K562 (cell line): ENCODE data around the gene AMFR. TPM values are rescaled to one million over a fixed set of nuclear protein-coding genes. Genes with fewer than 3 reads are reported as not detected.

Source experiments
- ARID1B ChIP-seq: fragments of 450-650 bp; IDR thresholded peaks from 2 replicates; pipeline ENCODE4 v1.6.1; 2016; ENCODE audit warnings: antibody characterized with exemption, mild to moderate bottlenecking, inconsistent platforms
- E2F8 ChIP-seq: fragments of 450-650 bp; IDR thresholded peaks from 2 replicates; pipeline ENCODE4 v1.7.1; 2018; ENCODE audit warnings: mild to moderate bottlenecking, low read depth; ENCODE audit not compliant: partially characterized antibody
- FOXJ2 ChIP-seq: fragments of 200-800 bp; sonication (Bioruptor generic); IDR thresholded peaks from 2 replicates; pipeline ENCODE4 v1.6.1; 2016; ENCODE audit warnings: missing genetic modification characterization, missing compliant biosample characterization
- FUS ChIP-seq: fragments of 200-400 bp; formaldehyde crosslinking; optimal IDR thresholded peaks from 2 replicates; pipeline ENCODE3; 2017; ENCODE audit warnings: low read depth, low read length
- GABPA ChIP-seq: fragments of 200-800 bp; sonication (Bioruptor generic); conservative IDR thresholded peaks from 2 replicates; pipeline ENCODE4 v1.6.1; 2016; ENCODE audit warnings: low read depth, missing genetic modification characterization, missing compliant biosample characterization
- HDAC2 ChIP-seq: fragments of 450-650 bp; IDR thresholded peaks from 2 replicates; pipeline ENCODE4 v1.6.1; 2016; ENCODE audit warnings: mild to moderate bottlenecking
- HOXB6 ChIP-seq: fragments of 250-450 bp; sonication (Bioruptor Pico); IDR thresholded peaks from 2 replicates; pipeline ENCODE4 v1.5.1; 2022; ENCODE audit warnings: mild to moderate bottlenecking, borderline replicate concordance
- JUND ChIP-seq, 2 experiments: IDR thresholded peaks; 2 replicates in 1 of 2; 3 replicates in 1 of 2; pipeline ENCODE4 v1.6.1; 2011; ENCODE audit warnings: borderline replicate concordance in 2 of 2, low read depth in 2 of 2, low read length in 2 of 2, improper control_type of control experiment in 1 of 2, missing biosample characterization in 1 of 2, missing genetic modification characterization in 1 of 2, missing genetic modification reagents in 1 of 2
- KDM1A ChIP-seq, 2 experiments: fragments of 450-650 bp; IDR thresholded peaks; 2 replicates each; pipeline ENCODE4 v1.6.1; 2016; ENCODE audit warnings: mild to moderate bottlenecking in 2 of 2
- LEF1 ChIP-seq: fragments of 450-650 bp; IDR thresholded peaks from 2 replicates; pipeline ENCODE4 v1.6.1; 2016; ENCODE audit warnings: mild to moderate bottlenecking
- MAFK ChIP-seq: IDR thresholded peaks from 2 replicates; pipeline ENCODE4 v1.6.1; 2011; ENCODE audit warnings: low read length, improper control_type of control experiment
- MCM3 ChIP-seq: fragments of 450-650 bp; IDR thresholded peaks from 2 replicates; pipeline ENCODE4 v1.6.1; 2016
- RNF219 ChIP-seq: fragments of 250-450 bp; sonication (Bioruptor Pico); IDR thresholded peaks from 2 replicates; pipeline ENCODE4 v1.5.0; 2022; ENCODE audit warnings: mild to moderate bottlenecking
- SAFB ChIP-seq: fragments of 200-400 bp; formaldehyde crosslinking; IDR thresholded peaks from 2 replicates; pipeline ENCODE4 v1.6.1; 2017; ENCODE audit warnings: low read depth, low read length, borderline replicate concordance
- SAFB2 ChIP-seq: fragments of 200-400 bp; formaldehyde crosslinking; IDR thresholded peaks from 2 replicates; pipeline ENCODE4 v1.6.1; 2018; ENCODE audit warnings: borderline replicate concordance, low read length, low read depth, moderate library complexity; ENCODE audit not compliant: severe bottlenecking
- TSHZ1 ChIP-seq: fragments of 250-450 bp; sonication (Bioruptor Pico); IDR thresholded peaks from 2 replicates; pipeline ENCODE4 v1.4.0; 2020; ENCODE audit warnings: mild to moderate bottlenecking, moderate library complexity
- XRCC3 ChIP-seq: fragments of 450-650 bp; IDR thresholded peaks from 2 replicates; pipeline ENCODE4 v1.6.1; 2017; ENCODE audit warnings: mild to moderate bottlenecking, moderate library complexity
- ZBTB7A ChIP-seq: IDR thresholded peaks from 2 replicates; pipeline ENCODE4 v1.6.1; 2011; ENCODE audit warnings: low read depth, mild to moderate bottlenecking, low read length, moderate library complexity, borderline replicate concordance; ENCODE audit not compliant: control insufficient read depth
- ZNF766 ChIP-seq: fragments of 200-800 bp; sonication (Bioruptor generic); conservative IDR thresholded peaks from 2 replicates; pipeline ENCODE4 v1.6.1; 2016; ENCODE audit warnings: missing genetic modification characterization, missing compliant biosample characterization
- polyA plus RNA-seq, 8 experiments: library from polyadenylated mRNA; depleted of rRNA in 4 of 8; stranded (reverse) in 5 of 8; unstranded in 3 of 8; fragments of >200 nt; fragmentation: Nextera tagmentation in 2 of 8; fragmentation: Illumina TruSeq in 1 of 8; extraction: Ambion mirVana in 2 of 8; extraction: Trizol in 1 of 8; gene quantifications; 2 replicates each; pipeline versions ENCODE4 v1.2.1 to v1.2.3, GENCODE V29; 2011 to 2014; ENCODE audit warnings: inconsistent platforms in 1 of 8, missing spikeins in 1 of 8
- total RNA-seq, 7 experiments: library from RNA; depleted of rRNA in 6 of 7; stranded (reverse); fragments of >200 nt in 6 of 7; fragmentation: Illumina TruSeq in 2 of 7; extraction: Trizol in 2 of 7; gene quantifications; 2 replicates each; pipeline versions ENCODE4 v1.2.1 to v1.2.3, GENCODE V29; 2011 to 2021; ENCODE audit warnings: low replicate concordance in 1 of 7
- TF ChIP-seq, protein P1 (sequence below): fragments of 450-650 bp; IDR thresholded peaks from 2 replicates; pipeline ENCODE4 v1.6.1; 2016

The AMFR gene
- total and polyA plus RNA-seq, 9 of the 15 experiments (the other 6 are each of a cell fraction or from before 2014, with no cell fraction given), result 15.6 to 113 (median 58.4) TPM

GRCh38 chr16:56414366-56414765 is 11.0 kb downstream of the AMFR start (continued):
- no peak for TF ChIP-seq HOXB6
- TF ChIP-seq FUS, result no peak
- TF ChIP-seq ARID1B, result peak; percentile 93
- TF ChIP-seq JUND (IDR thresholded peaks at IDR 0.05; ENCODE audit: borderline replicate concordance, low read depth, low read length), result peak; percentile 65; the same call in 1 of the 2 replicates
- TF ChIP-seq JUND (tag; IDR thresholded peaks at IDR 0.05; ENCODE audit: borderline replicate concordance, low read depth, low read length), result peak; percentile 30; the same call in 1 of the 3 replicates
- no peak for TF ChIP-seq MCM3
- TF ChIP-seq, protein P1, sequence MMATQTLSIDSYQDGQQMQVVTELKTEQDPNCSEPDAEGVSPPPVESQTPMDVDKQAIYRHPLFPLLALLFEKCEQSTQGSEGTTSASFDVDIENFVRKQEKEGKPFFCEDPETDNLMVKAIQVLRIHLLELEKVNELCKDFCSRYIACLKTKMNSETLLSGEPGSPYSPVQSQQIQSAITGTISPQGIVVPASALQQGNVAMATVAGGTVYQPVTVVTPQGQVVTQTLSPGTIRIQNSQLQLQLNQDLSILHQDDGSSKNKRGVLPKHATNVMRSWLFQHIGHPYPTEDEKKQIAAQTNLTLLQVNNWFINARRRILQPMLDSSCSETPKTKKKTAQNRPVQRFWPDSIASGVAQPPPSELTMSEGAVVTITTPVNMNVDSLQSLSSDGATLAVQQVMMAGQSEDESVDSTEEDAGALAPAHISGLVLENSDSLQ, result no peak
- no peak for TF ChIP-seq ZNF766 (CRISPR knock-in tag)
- TF ChIP-seq RNF219 (CRISPR knock-in tag), result no peak
- no peak for TF ChIP-seq XRCC3
- TF ChIP-seq E2F8, result no peak
- TF ChIP-seq LEF1, result peak; percentile 27; the same call in 1 of the 2 replicates
- TF ChIP-seq HDAC2, result peak; percentile 74
- TF ChIP-seq ZBTB7A, result no peak
- TF ChIP-seq FOXJ2 (tag), result no peak
- no peak for TF ChIP-seq SAFB2
- TF ChIP-seq GABPA (tag), result 0 out of 2 replicates have a peak, but pooled peaks have one; percentile 18
- TF ChIP-seq KDM1A (IDR thresholded peaks at IDR 0.05), result peak; percentile 81 to 82
- no peak for TF ChIP-seq MAFK
- no peak for TF ChIP-seq SAFB
- TF ChIP-seq TSHZ1 (CRISPR knock-in tag), result no peak
